ENCODE data around the gene DNAJB12.

The DNAJB12 gene

GRCh38 chr10:72315054-72315453 lies 39.7 kb downstream of the DNAJB12 start:
- Histone ChIP-seq H2AFZ (ENCODE audit: low read depth, low read length) (no peak overlapping the region), H3K27ac (ENCODE audit: low read length) (no peak overlapping the region), H3K27me3 (ENCODE audit: low read depth, low read length) (no peaks in the 10 kb centered on the region), H3K4me3 (ENCODE audit: low read length) (no peak overlapping the region), H3K9me3 (ENCODE audit: insufficient read depth, low read length) (no peaks in the 10 kb centered on the region), H4K20me1 (ENCODE audit: insufficient read depth, low read length) (no peaks in the 10 kb centered on the region), H3K4me1 (ENCODE audit: low read length) (peaks cover 19% of the 10 kb centered on the region), H3K9ac (ENCODE audit: low read length) (no peak overlapping the region), H3K4me2 (ENCODE audit: low read length) (no peak overlapping the region), H3K79me2 (ENCODE audit: low read length) (no peaks in the 10 kb centered on the region), H3K36me3 (replicated peaks; ENCODE audit: low read depth, low read length) (no peaks in the 10 kb centered on the region)
- TF ChIP-seq EZH2phosphoT487 (IDR thresholded peaks at IDR 0.05; ENCODE audit: low read depth) = no peak
- TF ChIP-seq, protein P1, sequence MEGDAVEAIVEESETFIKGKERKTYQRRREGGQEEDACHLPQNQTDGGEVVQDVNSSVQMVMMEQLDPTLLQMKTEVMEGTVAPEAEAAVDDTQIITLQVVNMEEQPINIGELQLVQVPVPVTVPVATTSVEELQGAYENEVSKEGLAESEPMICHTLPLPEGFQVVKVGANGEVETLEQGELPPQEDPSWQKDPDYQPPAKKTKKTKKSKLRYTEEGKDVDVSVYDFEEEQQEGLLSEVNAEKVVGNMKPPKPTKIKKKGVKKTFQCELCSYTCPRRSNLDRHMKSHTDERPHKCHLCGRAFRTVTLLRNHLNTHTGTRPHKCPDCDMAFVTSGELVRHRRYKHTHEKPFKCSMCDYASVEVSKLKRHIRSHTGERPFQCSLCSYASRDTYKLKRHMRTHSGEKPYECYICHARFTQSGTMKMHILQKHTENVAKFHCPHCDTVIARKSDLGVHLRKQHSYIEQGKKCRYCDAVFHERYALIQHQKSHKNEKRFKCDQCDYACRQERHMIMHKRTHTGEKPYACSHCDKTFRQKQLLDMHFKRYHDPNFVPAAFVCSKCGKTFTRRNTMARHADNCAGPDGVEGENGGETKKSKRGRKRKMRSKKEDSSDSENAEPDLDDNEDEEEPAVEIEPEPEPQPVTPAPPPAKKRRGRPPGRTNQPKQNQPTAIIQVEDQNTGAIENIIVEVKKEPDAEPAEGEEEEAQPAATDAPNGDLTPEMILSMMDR (IDR thresholded peaks at IDR 0.05; ENCODE audit: low read depth, low read length) = no peak

- Histone ChIP-seq H3K9ac (ENCODE audit: low read length) (no peak overlapping the region), H3K9me3 (ENCODE audit: insufficient read depth, low read length) (no peaks in the 10 kb centered on the region), H3K4me1 (ENCODE audit: low read length) (peaks cover 16% of the 10 kb centered on the region), H3K4me3 (ENCODE audit: low read length) (no peak overlapping the region), H4K20me1 (ENCODE audit: insufficient read depth, low read length) (no peaks in the 10 kb centered on the region), H2AFZ (ENCODE audit: low read depth, low read length) (no peak overlapping the region), H3K36me3 (replicated peaks; ENCODE audit: low read depth, low read length) (no peaks in the 10 kb centered on the region), H3K4me2 (ENCODE audit: low read length) (no peak overlapping the region), H3K27ac (ENCODE audit: low read length) (no peak overlapping the region), H3K27me3 (ENCODE audit: low read depth, low read length) (no peaks in the 10 kb centered on the region), H3K79me2 (ENCODE audit: low read length) (no peaks in the 10 kb centered on the region)
- TF ChIP-seq EZH2phosphoT487 (IDR thresholded peaks at IDR 0.05; ENCODE audit: low read depth) = no peak
- TF ChIP-seq, protein P1 (IDR thresholded peaks at IDR 0.05; ENCODE audit: low read depth, low read length) = no peak
Measured at GRCh38 chr10:72314263-72314662, 40.5 kb downstream of the DNAJB12 start.

DNA sequence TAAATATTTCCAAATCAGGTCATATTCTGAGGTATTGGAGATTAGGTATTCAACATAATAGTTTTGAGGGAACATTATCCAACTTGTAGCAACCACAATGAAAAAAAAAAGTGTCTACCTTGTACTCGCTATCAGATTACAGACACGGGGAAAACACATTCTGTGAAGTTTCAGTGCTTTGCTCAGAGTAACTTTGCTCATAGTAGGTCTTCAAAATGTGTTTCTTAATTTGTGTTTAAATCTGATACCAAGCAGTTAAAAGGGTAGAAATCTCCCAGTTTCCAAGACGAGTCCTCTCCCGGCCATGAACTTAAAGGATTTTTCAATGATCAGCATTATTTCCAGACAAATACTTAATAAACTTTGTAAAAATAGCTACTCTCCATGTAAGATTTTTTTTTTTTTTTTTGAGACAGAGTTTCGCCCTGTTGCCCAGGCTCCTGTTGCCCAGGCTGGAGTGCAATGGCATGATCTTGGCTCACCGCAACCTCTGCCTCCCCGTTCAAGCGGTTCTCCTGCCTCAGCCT lies 41.8 kb downstream of the DNAJB12 start:
- no peak for TF ChIP-seq EZH2phosphoT487 (IDR thresholded peaks at IDR 0.05; ENCODE audit: low read depth)
- TF ChIP-seq, protein P1 (IDR thresholded peaks at IDR 0.05; ENCODE audit: low read depth, low read length) = no peak
- no peaks in the 10 kb centered on the region for H3K36me3 ChIP-seq (replicated peaks; ENCODE audit: low read depth, low read length)
- no peaks in the 10 kb centered on the region for H3K79me2 ChIP-seq (ENCODE audit: low read length)
- H3K27me3 ChIP-seq (ENCODE audit: low read depth, low read length) = no peaks in the 10 kb centered on the region
- no peak overlapping the region for H2AFZ ChIP-seq (ENCODE audit: low read depth, low read length)
- peaks cover 6% of the 10 kb centered on the region for H3K4me1 ChIP-seq (ENCODE audit: low read length)
- no peak overlapping the region for H3K4me2 ChIP-seq (ENCODE audit: low read length)
- H3K9ac ChIP-seq (ENCODE audit: low read length) = no peak overlapping the region
- no peak overlapping the region for H3K27ac ChIP-seq (ENCODE audit: low read length)
- H3K4me3 ChIP-seq (ENCODE audit: low read length) = no peak overlapping the region
- no peaks in the 10 kb centered on the region for H3K9me3 ChIP-seq (ENCODE audit: insufficient read depth, low read length)
- H4K20me1 ChIP-seq (ENCODE audit: insufficient read depth, low read length) = no peaks in the 10 kb centered on the region

DNA sequence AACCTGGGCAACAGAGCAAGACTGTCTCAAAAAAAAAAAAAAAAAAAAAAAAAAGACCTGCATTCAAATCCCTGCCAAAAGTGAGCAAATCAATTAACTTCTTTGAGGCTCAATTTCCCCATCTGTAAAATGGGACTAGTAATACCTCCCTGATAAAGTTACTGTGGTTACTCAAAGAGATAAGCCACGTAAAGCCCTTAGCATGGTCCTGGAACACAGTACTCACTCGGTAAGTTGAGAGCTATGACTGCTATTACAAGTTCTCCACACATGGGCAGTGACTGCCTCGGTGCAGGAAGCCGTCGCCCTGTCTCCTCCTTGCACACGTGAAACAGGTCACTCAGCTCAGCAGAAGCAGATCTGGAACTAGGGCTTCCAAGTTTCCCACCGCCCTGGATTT lies 43.1 kb downstream of the DNAJB12 start:
- H3K9ac ChIP-seq (ENCODE audit: low read length) = no peak overlapping the region
- H3K27me3 ChIP-seq (ENCODE audit: low read depth, low read length) = no peaks in the 10 kb centered on the region
- no peaks in the 10 kb centered on the region for H3K9me3 ChIP-seq (ENCODE audit: insufficient read depth, low read length)
- no peaks in the 10 kb centered on the region for H3K4me1 ChIP-seq (ENCODE audit: low read length)
- H3K27ac ChIP-seq (ENCODE audit: low read length) = no peak overlapping the region
- TF ChIP-seq, protein P1 (IDR thresholded peaks at IDR 0.05; ENCODE audit: low read depth, low read length) = no peak
- no peak for TF ChIP-seq EZH2phosphoT487 (IDR thresholded peaks at IDR 0.05; ENCODE audit: low read depth)
- no peaks in the 10 kb centered on the region for H3K36me3 ChIP-seq (replicated peaks; ENCODE audit: low read depth, low read length)
- H3K4me3 ChIP-seq (ENCODE audit: low read length) = no peak overlapping the region
- H4K20me1 ChIP-seq (ENCODE audit: insufficient read depth, low read length) = no peaks in the 10 kb centered on the region
- H3K4me2 ChIP-seq (ENCODE audit: low read length) = no peak overlapping the region
- no peak overlapping the region for H2AFZ ChIP-seq (ENCODE audit: low read depth, low read length)
- no peaks in the 10 kb centered on the region for H3K79me2 ChIP-seq (ENCODE audit: low read length)

Data from OCI-LY3 (cell line).